ENCODE results near the gene ZNF442. TPM values are rescaled to one million over a fixed set of nuclear protein-coding genes. Genes with fewer than 3 reads are reported as not detected.

The ZNF442 gene
- total RNA-seq, 3 donors from 2014 or later, result 2.2 to 3.9 (median 2.5) TPM

DNA sequence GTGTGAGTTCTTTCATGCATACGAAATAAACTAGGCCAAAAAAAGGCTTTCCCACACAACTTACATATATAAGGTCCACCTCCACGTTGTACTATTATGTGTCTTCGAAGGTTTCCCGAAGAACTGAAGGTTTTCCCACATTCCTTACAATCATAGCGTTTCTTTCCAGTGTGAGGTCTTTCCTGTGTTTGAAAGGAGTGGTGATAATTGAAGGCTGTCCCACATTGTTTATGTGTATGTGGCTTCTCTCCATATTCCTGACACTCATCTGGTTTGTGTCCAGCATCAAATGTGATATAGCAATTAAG is 14.6 kb downstream of the ZNF442 start:
- Histone ChIP-seq H3K4me1 (ENCODE audit: low read depth) (no peaks in the 10 kb centered on the region), H3K36me3 (ENCODE audit: low read depth) (no peaks in the 10 kb centered on the region), H3K9me3 (peaks cover 93% of the 10 kb centered on the region), H3K4me3 (no peak overlapping the region)
- intact Hi-C loops (cut with DNase I, micrococcal nuclease), result no loop called here
- TF ChIP-seq, protein P1, sequence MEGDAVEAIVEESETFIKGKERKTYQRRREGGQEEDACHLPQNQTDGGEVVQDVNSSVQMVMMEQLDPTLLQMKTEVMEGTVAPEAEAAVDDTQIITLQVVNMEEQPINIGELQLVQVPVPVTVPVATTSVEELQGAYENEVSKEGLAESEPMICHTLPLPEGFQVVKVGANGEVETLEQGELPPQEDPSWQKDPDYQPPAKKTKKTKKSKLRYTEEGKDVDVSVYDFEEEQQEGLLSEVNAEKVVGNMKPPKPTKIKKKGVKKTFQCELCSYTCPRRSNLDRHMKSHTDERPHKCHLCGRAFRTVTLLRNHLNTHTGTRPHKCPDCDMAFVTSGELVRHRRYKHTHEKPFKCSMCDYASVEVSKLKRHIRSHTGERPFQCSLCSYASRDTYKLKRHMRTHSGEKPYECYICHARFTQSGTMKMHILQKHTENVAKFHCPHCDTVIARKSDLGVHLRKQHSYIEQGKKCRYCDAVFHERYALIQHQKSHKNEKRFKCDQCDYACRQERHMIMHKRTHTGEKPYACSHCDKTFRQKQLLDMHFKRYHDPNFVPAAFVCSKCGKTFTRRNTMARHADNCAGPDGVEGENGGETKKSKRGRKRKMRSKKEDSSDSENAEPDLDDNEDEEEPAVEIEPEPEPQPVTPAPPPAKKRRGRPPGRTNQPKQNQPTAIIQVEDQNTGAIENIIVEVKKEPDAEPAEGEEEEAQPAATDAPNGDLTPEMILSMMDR (IDR thresholded peaks at IDR 0.05), result no peak
- ATAC-seq (no peak), DNase-seq (no peak)

DNA sequence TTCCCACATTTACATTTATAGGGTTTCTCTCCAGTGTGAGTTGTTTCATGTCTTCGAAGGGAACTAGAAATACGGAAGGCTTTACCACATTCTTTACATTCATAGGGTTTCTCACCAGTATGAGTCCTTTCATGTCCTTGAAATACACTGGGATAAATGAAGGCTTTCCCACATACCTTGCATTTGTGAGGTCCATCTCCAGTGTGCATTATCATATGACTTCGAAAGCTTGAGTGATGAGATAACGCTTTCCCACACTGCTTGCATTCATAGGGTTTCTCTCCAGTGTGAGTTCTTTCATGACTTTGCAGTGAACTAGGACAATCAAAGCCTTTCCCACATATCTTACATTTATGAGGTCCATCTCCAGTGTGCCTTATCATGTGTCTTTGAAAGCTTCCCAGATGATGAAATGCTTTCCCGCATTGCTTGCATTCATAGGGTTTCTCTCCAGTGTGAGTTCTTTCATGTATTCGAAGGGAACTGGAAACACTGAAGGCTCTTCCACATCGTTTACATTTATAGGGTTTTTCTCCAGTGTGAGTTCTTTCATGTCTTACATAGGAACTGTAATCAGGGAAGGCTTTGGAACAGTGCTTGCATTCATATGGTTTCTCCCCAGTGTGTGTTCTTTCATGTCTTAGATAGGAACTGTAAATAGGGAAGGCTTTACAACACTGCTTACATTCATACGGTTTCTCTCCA is 15.1 kb downstream of the ZNF442 start:
- TF ChIP-seq, protein P1 (IDR thresholded peaks at IDR 0.05), result no peak
- H3K4me1 ChIP-seq (ENCODE audit: low read depth), result no peaks in the 10 kb centered on the region
- no peak overlapping the region for H3K4me3 ChIP-seq
- ATAC-seq (no peak), DNase-seq (no peak)
- H3K36me3 ChIP-seq (ENCODE audit: low read depth), result no peaks in the 10 kb centered on the region
- intact Hi-C loops (cut with DNase I, micrococcal nuclease), result no loop called here
- H3K9me3 ChIP-seq, result peaks cover 93% of the 10 kb centered on the region

DNA sequence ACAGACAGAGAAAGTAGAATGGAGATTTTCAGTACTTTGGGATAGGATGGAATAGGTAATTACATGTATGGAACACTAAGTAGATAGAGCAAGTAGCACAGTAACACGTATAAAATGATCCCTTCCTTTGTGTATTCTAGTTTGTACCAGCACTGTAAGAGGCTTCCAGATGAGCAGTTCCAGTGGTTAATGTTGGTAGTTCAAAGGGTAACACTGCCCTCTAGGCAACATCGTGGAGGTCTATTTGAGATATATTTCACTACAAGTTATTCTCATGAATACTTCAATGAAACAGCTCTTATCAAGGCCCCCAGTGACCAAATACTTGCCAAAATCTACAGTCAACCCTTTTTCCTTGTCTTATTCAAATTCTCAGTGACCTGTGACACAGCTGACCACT is 18.6 kb downstream of the ZNF442 start:
- Histone ChIP-seq H3K4me1 (ENCODE audit: low read depth) (no peaks in the 10 kb centered on the region), H3K4me3 (no peak overlapping the region), H3K36me3 (ENCODE audit: low read depth) (no peaks in the 10 kb centered on the region), H3K9me3 (peaks cover 74% of the 10 kb centered on the region)
- intact Hi-C loops (cut with DNase I, micrococcal nuclease), result no loop called here
- DNase-seq (peak in 1 of 3 donors; percentile 23), ATAC-seq (peak; percentile 34)
- TF ChIP-seq, protein P1 (IDR thresholded peaks at IDR 0.05), result no peak

DNA sequence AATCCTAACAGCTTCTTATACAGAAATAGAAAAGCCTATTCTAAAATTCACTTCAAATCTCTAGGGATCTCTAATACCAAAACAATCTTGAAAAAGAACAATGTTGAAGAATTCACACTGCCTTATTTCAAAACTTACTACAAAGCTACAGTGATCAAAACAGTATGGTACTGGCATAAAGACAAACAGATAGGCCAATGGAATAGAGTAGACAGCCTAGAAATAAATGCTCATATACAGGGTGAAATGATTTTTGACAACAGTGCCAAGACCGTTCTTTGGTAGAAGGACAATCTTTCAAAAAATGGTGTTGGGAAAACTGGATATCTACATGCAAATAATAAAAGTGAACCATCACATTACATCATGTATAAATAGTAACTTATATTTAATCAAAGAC is 20.3 kb downstream of the ZNF442 start:
- intact Hi-C loops (cut with DNase I, micrococcal nuclease), result no loop called here
- DNase-seq, result no peak
- Histone ChIP-seq H3K4me3 (no peak overlapping the region), H3K9me3 (peaks cover 57% of the 10 kb centered on the region), H3K36me3 (ENCODE audit: low read depth) (no peaks in the 10 kb centered on the region), H3K4me1 (ENCODE audit: low read depth) (no peaks in the 10 kb centered on the region)
- ATAC-seq, result no peak
- TF ChIP-seq, protein P1 (IDR thresholded peaks at IDR 0.05), result no peak

DNA sequence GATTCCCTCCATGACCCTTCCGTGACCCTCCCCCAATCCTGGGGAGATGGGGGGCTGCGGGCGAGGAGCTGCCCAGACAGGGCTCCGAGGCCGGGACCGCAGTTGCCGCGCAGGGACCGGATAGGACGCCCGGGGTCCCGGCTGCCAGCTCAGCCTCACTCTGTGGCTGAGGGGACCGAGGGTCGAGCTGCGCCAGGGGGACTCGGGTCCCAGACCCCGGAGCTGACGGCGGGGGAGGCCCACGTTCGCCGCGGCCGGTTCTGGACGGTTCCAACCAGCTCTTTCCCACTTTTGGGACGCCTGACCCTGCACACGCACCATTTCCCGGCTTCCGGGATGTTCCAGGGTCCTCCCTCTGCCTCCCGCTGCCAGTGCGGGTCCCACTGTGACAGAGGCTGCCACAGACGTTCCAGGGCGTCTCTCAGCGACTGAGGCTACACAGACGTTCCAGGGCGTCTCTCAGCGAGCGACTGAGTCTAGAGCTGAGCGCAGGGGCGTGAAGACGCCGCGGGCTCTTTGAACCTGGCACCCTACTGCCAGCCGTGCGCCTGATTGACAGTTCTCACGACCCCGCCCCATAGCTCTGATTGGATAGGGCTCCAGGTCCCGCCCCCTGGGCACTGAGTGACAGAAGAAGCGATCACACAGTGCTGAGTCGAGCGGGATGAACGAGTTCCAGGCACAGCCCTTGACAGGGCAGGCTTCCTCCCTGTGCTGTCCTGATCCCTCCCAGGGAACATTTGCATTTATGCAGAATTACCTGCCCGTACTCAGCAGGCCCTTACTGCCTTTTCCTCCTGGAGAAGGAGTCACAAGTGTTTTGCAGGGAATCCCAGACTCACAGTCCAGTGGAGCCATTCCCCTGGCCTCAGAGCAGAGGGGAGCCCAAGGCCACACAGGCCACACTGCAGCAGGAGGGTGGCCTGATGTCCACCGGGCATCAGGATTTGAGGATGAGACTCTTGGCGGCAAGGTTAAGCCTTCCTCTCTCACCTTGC is 32.0 kb downstream of the ZNF442 start, which contains the start of gene ZNF563:
Gene ZNF563 (minus strand): TSS at position 472 of the 998 bp plus-strand sequence. CDS start 151 bp downstream, at position 321.
- Histone ChIP-seq H3K36me3 (ENCODE audit: low read depth) (no peaks in the 10 kb centered on the region), H3K9me3 (no peaks in the 10 kb centered on the region), H3K4me3 (peak within 1 kb of the TSS; percentile 62), H3K4me1 (ENCODE audit: low read depth) (peaks cover 24% of the 10 kb centered on the region)
- DNase-seq (peak; percentile 99 to 100 (median 100)), ATAC-seq (peak; percentile 97)
- intact Hi-C loops (cut with DNase I, micrococcal nuclease), result no loop called here
- TF ChIP-seq, protein P1 (IDR thresholded peaks at IDR 0.05), result peak; percentile 7

All from mucosa of descending colon (tissue), 3 donors.